OCI-LY3 (cell line): ENCODE results near the gene NECAB2.

Experiments used
- EZH2phosphoT487 ChIP-seq: fragments of 200-600 bp; shearing (Covaris generic); IDR thresholded peaks from 2 replicates; pipeline ENCODE4 v1.6.1; 2018; ENCODE audit warnings: antibody characterized with exemption, mixed run types, low read depth
- TF ChIP-seq, protein P1 (sequence below): fragments of 200-600, 300-600 bp; sonication (generic); IDR thresholded peaks from 2 replicates; pipeline ENCODE4 v1.5.1; 2014; ENCODE audit warnings: antibody characterized with exemption, low read length, low read depth

- TF ChIP-seq, protein P1, sequence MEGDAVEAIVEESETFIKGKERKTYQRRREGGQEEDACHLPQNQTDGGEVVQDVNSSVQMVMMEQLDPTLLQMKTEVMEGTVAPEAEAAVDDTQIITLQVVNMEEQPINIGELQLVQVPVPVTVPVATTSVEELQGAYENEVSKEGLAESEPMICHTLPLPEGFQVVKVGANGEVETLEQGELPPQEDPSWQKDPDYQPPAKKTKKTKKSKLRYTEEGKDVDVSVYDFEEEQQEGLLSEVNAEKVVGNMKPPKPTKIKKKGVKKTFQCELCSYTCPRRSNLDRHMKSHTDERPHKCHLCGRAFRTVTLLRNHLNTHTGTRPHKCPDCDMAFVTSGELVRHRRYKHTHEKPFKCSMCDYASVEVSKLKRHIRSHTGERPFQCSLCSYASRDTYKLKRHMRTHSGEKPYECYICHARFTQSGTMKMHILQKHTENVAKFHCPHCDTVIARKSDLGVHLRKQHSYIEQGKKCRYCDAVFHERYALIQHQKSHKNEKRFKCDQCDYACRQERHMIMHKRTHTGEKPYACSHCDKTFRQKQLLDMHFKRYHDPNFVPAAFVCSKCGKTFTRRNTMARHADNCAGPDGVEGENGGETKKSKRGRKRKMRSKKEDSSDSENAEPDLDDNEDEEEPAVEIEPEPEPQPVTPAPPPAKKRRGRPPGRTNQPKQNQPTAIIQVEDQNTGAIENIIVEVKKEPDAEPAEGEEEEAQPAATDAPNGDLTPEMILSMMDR: no peak
- TF ChIP-seq EZH2phosphoT487: no peak
Observed at GRCh38 chr16:83958137-83958845, 9.8 kb upstream of the NECAB2 start.
